Caco-2 (cell line): ENCODE data around the gene VAV2. TPM values are rescaled to one million over a fixed set of nuclear protein-coding genes. Genes with fewer than 3 reads are reported as not detected.

Experiments used
- BruUV-seq: library from RNA; stranded (reverse); fragments of 400-500 nt; replicated peaks from 2 replicates; lab custom pipeline; 2021; lab: Mats Ljungman, UMichigan
- CTCF ChIA-PET: fragments of 300-600 bp; sonication (Branson Sonifier 250); formaldehyde crosslinking; loops from one replicate; lab custom pipeline; 2022; ENCODE audit warnings: antibody characterized with exemption; lab: Charles Lee
- POLR2A ChIA-PET: fragments of 300-600 bp; sonication (Branson Sonifier 250); formaldehyde crosslinking; loops from one replicate; lab custom pipeline; 2022; ENCODE audit warnings: antibody characterized with exemption; lab: Charles Lee
- DNase-seq, 2 experiments: peaks; one replicate each; pipeline versions ENCODE4 v3.0.0 to v3.0.0-alpha.2; 2020 to 2022
- H3K27me3 ChIP-seq: replicated peaks from 2 replicates; pipeline ENCODE4 v1.6.0; 2011; ENCODE audit warnings: low read length; ENCODE audit not compliant: control insufficient read depth, insufficient read depth
- H3K36me3 ChIP-seq: 2 replicates; pipeline ENCODE4 v1.5.1; 2011; ENCODE audit warnings: low read length; ENCODE audit not compliant: control insufficient read depth, insufficient read depth
- H3K4me1 ChIP-seq: fragments of 250-450 bp; sonication (Bioruptor Pico); 2 replicates; pipeline ENCODE4 v1.5.1; 2020; ENCODE audit warnings: mild to moderate bottlenecking
- H3K4me3 ChIP-seq: 2 replicates; pipeline ENCODE4 v1.5.1; 2011; ENCODE audit warnings: low read depth, mild to moderate bottlenecking, control low read depth, low read length
- H3K9me3 ChIP-seq: fragments of 250-450 bp; sonication (Bioruptor Pico); 2 replicates; pipeline ENCODE4 v1.5.1; 2020; ENCODE audit warnings: mild to moderate bottlenecking, moderate library complexity
- H3K27ac Mint-ChIP-seq: one replicate; pipeline ENCODE4 v1.8.0; 2022; ENCODE audit warnings: mixed read lengths; ENCODE audit not compliant: unreplicated experiment
- H3K27me3 Mint-ChIP-seq: one replicate; pipeline ENCODE4 v1.8.0; 2022; ENCODE audit warnings: mixed read lengths; ENCODE audit not compliant: insufficient read depth, unreplicated experiment
- H3K36me3 Mint-ChIP-seq: one replicate; pipeline ENCODE4 v1.8.0; 2022; ENCODE audit warnings: mild to moderate bottlenecking, mixed read lengths; ENCODE audit not compliant: insufficient read depth, unreplicated experiment
- H3K4me1 Mint-ChIP-seq: one replicate; pipeline ENCODE4 v1.8.0; 2022; ENCODE audit warnings: low read depth, mixed read lengths; ENCODE audit not compliant: unreplicated experiment
- H3K4me3 Mint-ChIP-seq: one replicate; pipeline ENCODE4 v1.8.0; 2022; ENCODE audit warnings: mild to moderate bottlenecking, moderate library complexity, mixed read lengths; ENCODE audit not compliant: unreplicated experiment
- H3K9me3 Mint-ChIP-seq: one replicate; pipeline ENCODE4 v1.8.0; 2022; ENCODE audit warnings: mixed read lengths; ENCODE audit not compliant: unreplicated experiment
- CTCF ChIP-seq, 2 experiments: fragments of 200-600 bp in 1 of 2; IDR thresholded peaks; 1 replicate in 1 of 2; 2 replicates in 1 of 2; pipeline versions ENCODE4 v1.5.1 to v1.8.0; 2011 to 2022; ENCODE audit warnings: antibody characterized with exemption in 1 of 2, control low read depth in 1 of 2, inconsistent platforms in 1 of 2, low read depth in 1 of 2, low read length in 1 of 2, mild to moderate bottlenecking in 1 of 2, moderate library complexity in 1 of 2; ENCODE audit not compliant: insufficient read depth in 1 of 2, severe bottlenecking in 1 of 2, unreplicated experiment in 1 of 2
- intact Hi-C: fragments of 100-400 bp; cut with micrococcal nuclease; formaldehyde crosslinking; loops from one replicate; pipeline ENCODE4 v1.10.0; 2022; ENCODE audit not compliant: unreplicated experiment
- total RNA-seq: library from RNA; stranded (reverse); gene quantifications from 2 replicates; pipeline ENCODE4 v1.2.3, GENCODE V29; 2022

VAV2 gene
- total RNA-seq, 1 experiment from 2014 or later, result 55.3 TPM

- no TSS peak for BruUV-seq
- Mint-ChIP-seq H3K9me3 (peaks cover 12% of the 10 kb centered on the region), H3K4me1 (no peaks in the 10 kb centered on the region), H3K36me3 (peaks cover 36% of the 10 kb centered on the region), H3K27me3 (no peaks in the 10 kb centered on the region), H3K4me3 (no peak overlapping the region), H3K27ac (peak overlapping the region; percentile 24)
- DNase-seq, result no peak
- H3K36me3 ChIP-seq, result peaks cover 1% of the 10 kb centered on the region
- H3K9me3 ChIP-seq, result no peaks in the 10 kb centered on the region
- H3K27me3 ChIP-seq, result no peaks in the 10 kb centered on the region
- peaks cover 4% of the 10 kb centered on the region; the same call in 1 of the 2 replicates for H3K4me1 ChIP-seq
- intact Hi-C loops, result no loop called here
- H3K4me3 ChIP-seq, result no peak overlapping the region
- no peak for TF ChIP-seq CTCF (IDR thresholded peaks at IDR 0.05; ENCODE audit: insufficient read depth in 1 of 2, low read depth in 1 of 2, low read length in 1 of 2, severe bottlenecking in 1 of 2, unreplicated experiment in 1 of 2)
- ChIA-PET POLR2A (no interaction called here), CTCF (no interaction called here)
Observed at GRCh38 chr9:133930682-133931485, 61.2 kb downstream of the VAV2 start.

- no peak for DNase-seq
- TF ChIP-seq CTCF (IDR thresholded peaks at IDR 0.05; ENCODE audit: insufficient read depth in 1 of 2, low read depth in 1 of 2, low read length in 1 of 2, severe bottlenecking in 1 of 2, unreplicated experiment in 1 of 2), result no peak
- POLR2A ChIA-PET, result no interaction called here
- CTCF ChIA-PET, result no interaction called here
- Histone ChIP-seq H3K9me3 (no peaks in the 10 kb centered on the region), H3K4me1 (no peaks in the 10 kb centered on the region), H3K4me3 (no peak overlapping the region), H3K27me3 (no peaks in the 10 kb centered on the region), H3K36me3 (peaks cover 1% of the 10 kb centered on the region)
- Mint-ChIP-seq H3K4me1 (no peaks in the 10 kb centered on the region), H3K4me3 (no peak overlapping the region), H3K27me3 (no peaks in the 10 kb centered on the region), H3K27ac (peak overlapping the region; percentile 24), H3K9me3 (peaks cover 12% of the 10 kb centered on the region), H3K36me3 (peaks cover 38% of the 10 kb centered on the region)
- intact Hi-C loops, result no loop called here
- no TSS peak for BruUV-seq
Observed at GRCh38 chr9:133930046-133930681, 62.0 kb downstream of the VAV2 start.

DNA sequence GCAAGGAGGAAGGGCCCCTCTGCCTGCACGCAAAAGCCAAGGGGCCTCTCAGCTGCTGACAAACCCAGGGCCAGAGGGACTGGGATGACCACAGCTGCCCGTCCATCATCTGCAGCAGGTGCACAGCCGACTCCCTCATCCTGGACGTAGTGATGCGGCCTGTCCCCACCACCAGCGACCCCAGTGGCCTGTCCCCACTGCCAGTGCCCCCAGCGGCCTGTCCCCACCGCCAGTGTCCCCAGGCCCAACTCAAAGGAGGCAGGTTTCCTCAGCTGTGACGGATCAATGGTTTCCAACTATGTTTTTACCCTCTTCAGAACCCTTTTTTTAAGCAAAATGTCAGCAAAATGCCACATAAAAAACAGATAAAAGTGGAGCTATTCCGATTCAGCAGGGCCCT lies 62.5 kb downstream of the VAV2 start:
- Histone ChIP-seq H3K9me3 (no peaks in the 10 kb centered on the region), H3K4me1 (no peaks in the 10 kb centered on the region), H3K36me3 (peaks cover 1% of the 10 kb centered on the region), H3K27me3 (no peaks in the 10 kb centered on the region), H3K4me3 (no peak overlapping the region)
- peaks cover 12% of the 10 kb centered on the region for H3K9me3 Mint-ChIP-seq
- intact Hi-C loops, result no loop called here
- H3K27ac Mint-ChIP-seq, result no peak overlapping the region
- peaks cover 44% of the 10 kb centered on the region for H3K36me3 Mint-ChIP-seq
- ChIA-PET CTCF (no interaction called here), POLR2A (no interaction called here)
- no peak overlapping the region for H3K4me3 Mint-ChIP-seq
- H3K4me1 Mint-ChIP-seq, result no peaks in the 10 kb centered on the region
- no TSS peak for BruUV-seq
- H3K27me3 Mint-ChIP-seq, result no peaks in the 10 kb centered on the region
- TF ChIP-seq CTCF (IDR thresholded peaks at IDR 0.05; ENCODE audit: insufficient read depth in 1 of 2, low read depth in 1 of 2, low read length in 1 of 2, severe bottlenecking in 1 of 2, unreplicated experiment in 1 of 2), result no peak
- DNase-seq, result no peak
